OCI-LY3 (cell line): ENCODE data around the gene LRCH1.

ENCODE experiments used
- H2AFZ ChIP-seq: fragments of 200-600, 300-600 bp; shearing (Covaris generic); 2 replicates; pipeline ENCODE4 v1.6.0; 2014; ENCODE audit warnings: antibody characterized with exemption, low read depth, low read length
- H3K27ac ChIP-seq: fragments of 200-600, 300-600 bp; sonication (generic); 2 replicates; pipeline ENCODE4 v1.5.1; 2014; ENCODE audit warnings: mild to moderate bottlenecking, low read length, moderate library complexity, mixed read lengths
- H3K27me3 ChIP-seq: fragments of 200-600, 300-600 bp; sonication (generic); 2 replicates; pipeline ENCODE4 v1.6.1; 2014; ENCODE audit warnings: low read depth, low read length, mixed read lengths
- H3K36me3 ChIP-seq: fragments of 200-600, 300-600 bp; sonication (generic); replicated peaks from 2 replicates; pipeline ENCODE3; 2014; ENCODE audit warnings: low read depth, low read length, mixed read lengths
- H3K4me1 ChIP-seq: fragments of 300-600, 200-600 bp; sonication (generic); 2 replicates; pipeline ENCODE4 v1.6.1; 2014; ENCODE audit warnings: low read length, mixed read lengths
- H3K4me2 ChIP-seq: fragments of 200-600, 300-600 bp; sonication (generic); 2 replicates; pipeline ENCODE4 v1.6.1; 2014; ENCODE audit warnings: low read length, mixed read lengths
- H3K4me3 ChIP-seq: fragments of 300-600, 200-600 bp; sonication (generic); 2 replicates; pipeline ENCODE4 v1.5.1; 2014; ENCODE audit warnings: antibody characterized with exemption, mild to moderate bottlenecking, low read length, moderate library complexity
- H3K79me2 ChIP-seq: fragments of 300-600, 200-600 bp; shearing (Covaris generic); 2 replicates; pipeline ENCODE4 v1.6.1; 2014; ENCODE audit warnings: mild to moderate bottlenecking, low read length, mixed read lengths
- H3K9ac ChIP-seq: fragments of 300-600, 200-600 bp; shearing (Covaris generic); 2 replicates; pipeline ENCODE4 v1.6.0; 2014; ENCODE audit warnings: mild to moderate bottlenecking, low read length, moderate library complexity
- H3K9me3 ChIP-seq: fragments of 200-600, 300-600 bp; shearing (Covaris generic); 2 replicates; pipeline ENCODE4 v1.6.1; 2014; ENCODE audit warnings: low read length, mixed read lengths; ENCODE audit not compliant: insufficient read depth
- H4K20me1 ChIP-seq: fragments of 200-600, 300-600 bp; sonication (generic); 2 replicates; pipeline ENCODE4 v1.6.1; 2016; ENCODE audit warnings: low read length, mixed read lengths; ENCODE audit not compliant: insufficient read depth
- EZH2phosphoT487 ChIP-seq: fragments of 200-600 bp; shearing (Covaris generic); IDR thresholded peaks from 2 replicates; pipeline ENCODE4 v1.6.1; 2018; ENCODE audit warnings: antibody characterized with exemption, mixed run types, low read depth
- TF ChIP-seq, protein P1 (sequence below): fragments of 200-600, 300-600 bp; sonication (generic); IDR thresholded peaks from 2 replicates; pipeline ENCODE4 v1.5.1; 2014; ENCODE audit warnings: antibody characterized with exemption, low read length, low read depth

LRCH1 gene

DNA sequence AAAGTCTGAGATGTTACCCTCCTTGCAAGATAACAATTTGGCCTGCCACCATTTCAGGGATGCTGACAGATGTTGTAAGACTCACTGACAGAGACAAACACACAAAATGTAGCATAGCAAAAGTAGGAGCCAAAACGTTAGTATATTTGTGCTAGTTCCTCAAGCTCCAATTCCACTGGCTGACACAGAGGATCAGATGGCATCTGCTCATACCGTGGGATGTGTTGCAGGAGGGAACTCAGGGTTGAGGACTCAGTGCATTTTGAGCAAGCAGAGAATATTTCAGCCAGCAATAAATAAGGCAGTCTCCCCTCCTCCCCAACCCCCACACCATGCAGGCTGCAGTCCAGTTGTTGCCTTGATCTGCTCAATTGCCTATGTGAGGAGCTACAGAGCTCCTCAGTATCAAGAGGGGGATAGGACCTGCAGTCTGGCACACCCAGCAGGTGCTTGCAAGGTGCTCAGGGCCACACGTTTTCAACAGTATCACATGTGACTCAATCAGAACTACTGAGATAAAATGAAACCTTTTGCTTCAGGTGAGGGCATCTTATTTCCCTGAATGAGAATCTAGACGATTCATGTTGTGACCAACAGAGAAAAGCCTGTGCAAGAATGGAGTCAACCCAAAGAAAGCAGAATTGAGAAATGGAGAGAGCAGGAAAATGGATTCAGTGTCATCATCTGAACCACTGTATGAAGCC lies 23.6 kb upstream of the LRCH1 start:
- H3K79me2 ChIP-seq, result no peaks in the 10 kb centered on the region
- peak overlapping the region; percentile 25 for H3K4me3 ChIP-seq
- no peak overlapping the region for H2AFZ ChIP-seq
- peaks cover 73% of the 10 kb centered on the region for H3K4me1 ChIP-seq
- no peaks in the 10 kb centered on the region for H4K20me1 ChIP-seq
- peak overlapping the region; percentile 67 for H3K4me2 ChIP-seq
- H3K9me3 ChIP-seq, result no peaks in the 10 kb centered on the region
- H3K36me3 ChIP-seq, result no peaks in the 10 kb centered on the region
- peak overlapping the region; percentile 87 for H3K27ac ChIP-seq
- TF ChIP-seq, protein P1, sequence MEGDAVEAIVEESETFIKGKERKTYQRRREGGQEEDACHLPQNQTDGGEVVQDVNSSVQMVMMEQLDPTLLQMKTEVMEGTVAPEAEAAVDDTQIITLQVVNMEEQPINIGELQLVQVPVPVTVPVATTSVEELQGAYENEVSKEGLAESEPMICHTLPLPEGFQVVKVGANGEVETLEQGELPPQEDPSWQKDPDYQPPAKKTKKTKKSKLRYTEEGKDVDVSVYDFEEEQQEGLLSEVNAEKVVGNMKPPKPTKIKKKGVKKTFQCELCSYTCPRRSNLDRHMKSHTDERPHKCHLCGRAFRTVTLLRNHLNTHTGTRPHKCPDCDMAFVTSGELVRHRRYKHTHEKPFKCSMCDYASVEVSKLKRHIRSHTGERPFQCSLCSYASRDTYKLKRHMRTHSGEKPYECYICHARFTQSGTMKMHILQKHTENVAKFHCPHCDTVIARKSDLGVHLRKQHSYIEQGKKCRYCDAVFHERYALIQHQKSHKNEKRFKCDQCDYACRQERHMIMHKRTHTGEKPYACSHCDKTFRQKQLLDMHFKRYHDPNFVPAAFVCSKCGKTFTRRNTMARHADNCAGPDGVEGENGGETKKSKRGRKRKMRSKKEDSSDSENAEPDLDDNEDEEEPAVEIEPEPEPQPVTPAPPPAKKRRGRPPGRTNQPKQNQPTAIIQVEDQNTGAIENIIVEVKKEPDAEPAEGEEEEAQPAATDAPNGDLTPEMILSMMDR, result peak; percentile 9; the same call in 1 of the 2 replicates
- TF ChIP-seq EZH2phosphoT487, result no peak
- peak overlapping the region; percentile 47; the same call in 1 of the 2 replicates for H3K9ac ChIP-seq
- H3K27me3 ChIP-seq, result no peaks in the 10 kb centered on the region

DNA sequence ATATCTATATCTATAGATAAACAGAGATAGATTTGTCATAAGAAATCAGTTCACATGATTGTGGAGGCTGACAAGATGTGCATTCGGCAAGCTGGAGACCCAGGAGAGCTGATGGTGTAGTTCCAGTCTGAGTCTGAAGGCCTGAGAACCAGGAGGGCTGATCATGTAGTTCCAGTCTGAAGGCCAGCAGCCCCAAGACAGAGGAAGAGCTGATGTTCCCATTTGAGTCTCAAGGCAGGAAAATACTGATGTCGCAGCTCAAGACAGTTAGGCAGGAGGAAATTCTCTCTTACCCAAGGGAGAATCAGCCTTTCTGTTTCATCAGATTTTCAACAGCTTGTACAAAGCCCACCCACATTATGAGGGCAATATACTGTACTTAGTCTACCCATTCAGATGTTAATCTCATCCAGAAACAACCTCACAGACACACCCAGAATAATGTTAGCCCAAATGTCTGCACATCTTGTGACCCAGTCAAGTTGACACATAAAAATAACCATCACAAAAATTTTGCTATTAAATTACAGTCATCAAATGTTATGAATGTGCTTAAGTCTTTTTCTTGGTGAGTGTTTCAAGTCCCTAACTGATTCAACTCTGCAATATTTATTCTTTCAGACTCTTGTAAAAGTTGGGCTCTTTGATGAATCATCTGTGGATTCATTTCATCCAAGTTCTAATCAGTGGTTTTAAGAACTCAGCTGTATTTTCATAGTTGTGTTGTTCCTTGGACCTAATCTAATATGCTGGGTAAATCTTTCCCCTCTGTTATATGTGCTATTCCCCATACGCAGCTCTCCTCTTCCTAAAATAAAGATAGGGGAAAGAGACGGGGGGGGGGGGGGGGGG lies 22.7 kb upstream of the LRCH1 start:
- Histone ChIP-seq H2AFZ (0 out of 2 replicates have a peak overlapping the region, but pooled peaks have one; percentile 15), H3K27ac (peak overlapping the region; percentile 87), H3K9me3 (no peaks in the 10 kb centered on the region), H3K4me2 (peak overlapping the region; percentile 67), H3K36me3 (no peaks in the 10 kb centered on the region), H4K20me1 (no peaks in the 10 kb centered on the region), H3K27me3 (no peaks in the 10 kb centered on the region), H3K4me1 (peaks cover 66% of the 10 kb centered on the region), H3K4me3 (peak overlapping the region; percentile 25), H3K9ac (peak overlapping the region; percentile 43; the same call in 1 of the 2 replicates), H3K79me2 (no peaks in the 10 kb centered on the region)
- TF ChIP-seq, protein P1, result no peak
- no peak for TF ChIP-seq EZH2phosphoT487

- Histone ChIP-seq H3K9me3 (no peaks in the 10 kb centered on the region), H3K4me2 (peak overlapping the region; percentile 67; the same call in 1 of the 2 replicates), H3K9ac (no peak overlapping the region), H3K4me3 (no peak overlapping the region), H3K79me2 (no peaks in the 10 kb centered on the region), H3K36me3 (no peaks in the 10 kb centered on the region), H3K27ac (peak overlapping the region; percentile 87; the same call in 1 of the 2 replicates), H2AFZ (0 out of 2 replicates have a peak overlapping the region, but pooled peaks have one; percentile 29), H3K4me1 (peaks cover 50% of the 10 kb centered on the region), H4K20me1 (no peaks in the 10 kb centered on the region), H3K27me3 (no peaks in the 10 kb centered on the region)
- TF ChIP-seq EZH2phosphoT487, result no peak
- TF ChIP-seq, protein P1, result no peak
Observed at GRCh38 chr13:46531953-46532352, 21.0 kb upstream of the LRCH1 start.

DNA sequence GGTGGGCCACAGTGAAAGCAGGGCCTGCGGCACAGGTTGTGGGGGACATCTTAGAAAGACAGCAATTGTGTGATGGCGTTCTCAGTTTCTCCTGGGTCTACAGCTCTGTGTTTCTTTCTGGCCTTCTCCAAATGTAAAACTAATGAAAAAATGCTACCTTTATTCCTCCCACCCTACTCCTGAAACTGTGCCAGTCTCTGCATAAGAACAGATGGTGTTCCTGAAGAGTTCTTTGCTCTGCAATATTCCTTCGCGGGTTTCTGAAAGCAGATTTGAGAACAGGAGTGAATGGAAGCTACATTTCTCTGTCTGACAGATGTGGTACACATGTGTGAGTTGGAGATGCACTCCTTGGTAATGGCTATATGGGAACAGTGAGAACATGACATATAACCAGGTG lies 18.0 kb upstream of the LRCH1 start:
- Histone ChIP-seq H2AFZ (no peak overlapping the region), H3K4me3 (no peak overlapping the region), H3K4me1 (peaks cover 25% of the 10 kb centered on the region), H3K36me3 (no peaks in the 10 kb centered on the region), H4K20me1 (no peaks in the 10 kb centered on the region), H3K27me3 (no peaks in the 10 kb centered on the region), H3K9me3 (no peaks in the 10 kb centered on the region), H3K79me2 (no peaks in the 10 kb centered on the region), H3K9ac (no peak overlapping the region), H3K4me2 (no peak overlapping the region), H3K27ac (no peak overlapping the region)
- no peak for TF ChIP-seq EZH2phosphoT487
- TF ChIP-seq, protein P1, result no peak
